DND-41 (cell line): ENCODE data around the gene RPL7A.
"Not testable (repeated sequence)": the region's sequence is repeated elsewhere in the genome, so short reads cannot be mapped to it uniquely, and the experiment has no call there.

Experiments used
- ATAC-seq: fragments of 200-7000 bp; cut with Tn5 transposase; 3 replicates; pipeline ENCODE4 v1.9.1; 2021; ENCODE audit warnings: low read depth; ENCODE audit not compliant: insufficient read depth
- DNase-seq: peaks from one replicate; pipeline ENCODE4 v3.0.0-alpha.2; 2020
- H2AFZ ChIP-seq: 2 replicates; pipeline ENCODE4 v1.6.0; 2012; ENCODE audit warnings: low read depth, low read length
- H3K27ac ChIP-seq: 2 replicates; pipeline ENCODE4 v1.5.1; 2012; ENCODE audit warnings: low read length, inconsistent platforms
- H3K27me3 ChIP-seq: fragments of 200-600 bp; sonication (generic); 2 replicates; pipeline ENCODE4 v1.6.0; 2012; ENCODE audit warnings: low read length, mild to moderate bottlenecking, inconsistent platforms; ENCODE audit not compliant: insufficient read depth, poor library complexity
- H3K36me3 ChIP-seq: 2 replicates; pipeline ENCODE4 v1.5.1; 2012; ENCODE audit warnings: low read length, inconsistent platforms; ENCODE audit not compliant: insufficient read depth
- H3K4me1 ChIP-seq: 2 replicates; pipeline ENCODE4 v1.5.1; 2012; ENCODE audit warnings: mild to moderate bottlenecking, low read length; ENCODE audit not compliant: insufficient read depth
- H3K4me2 ChIP-seq: 2 replicates; pipeline ENCODE4 v1.6.0; 2012; ENCODE audit warnings: mild to moderate bottlenecking, moderate library complexity, low read length, inconsistent platforms; ENCODE audit not compliant: insufficient read depth
- H3K4me3 ChIP-seq, 2 experiments: fragments of 200-600 bp in 1 of 2; shearing (Covaris generic) in 1 of 2; 2 replicates each; pipeline ENCODE4 v1.5.1; 2012 to 2016; ENCODE audit warnings: inconsistent platforms in 2 of 2, low read length in 2 of 2, mild to moderate bottlenecking in 2 of 2, low read depth in 1 of 2, moderate library complexity in 1 of 2
- H3K79me2 ChIP-seq: 2 replicates; pipeline ENCODE4 v1.6.0; 2012; ENCODE audit warnings: low read length, inconsistent platforms; ENCODE audit not compliant: insufficient read depth
- H3K9ac ChIP-seq: 2 replicates; pipeline ENCODE4 v1.6.0; 2012; ENCODE audit warnings: low read depth, mild to moderate bottlenecking, inconsistent platforms, low read length, moderate library complexity
- H3K9me3 ChIP-seq: 2 replicates; pipeline ENCODE4 v1.5.1; 2012; ENCODE audit warnings: low read length, moderate library complexity, mild to moderate bottlenecking, inconsistent platforms; ENCODE audit not compliant: insufficient read depth, severe bottlenecking
- H4K20me1 ChIP-seq: 2 replicates; pipeline ENCODE4 v1.6.0; 2012; ENCODE audit warnings: low read length; ENCODE audit not compliant: insufficient read depth
- EZH2 ChIP-seq: IDR thresholded peaks from 3 replicates; pipeline ENCODE4 v1.6.1; 2012; ENCODE audit warnings: borderline replicate concordance, low read depth, mild to moderate bottlenecking, moderate library complexity, low read length, inconsistent platforms; ENCODE audit not compliant: severe bottlenecking
- TF ChIP-seq, protein P1 (sequence below): IDR thresholded peaks from 2 replicates; pipeline ENCODE4 v1.5.1; 2012; ENCODE audit warnings: borderline replicate concordance, low read length, moderate library complexity, mild to moderate bottlenecking; ENCODE audit not compliant: poor library complexity, severe bottlenecking; ENCODE audit errors: extremely low read depth

Gene RPL7A

GRCh38 chr9:133387680-133388079 is 39.7 kb downstream of the RPL7A start:
- Histone ChIP-seq H3K27ac (no peak overlapping the region), H3K27me3 (no peaks in the 10 kb centered on the region), H3K79me2 (no peaks in the 10 kb centered on the region), H3K4me2 (no peak overlapping the region), H3K4me3 (no peak overlapping the region), H4K20me1 (no peaks in the 10 kb centered on the region), H3K9ac (no peak overlapping the region), H3K4me1 (no peaks in the 10 kb centered on the region), H3K36me3 (no peaks in the 10 kb centered on the region), H3K9me3 (no peaks in the 10 kb centered on the region), H2AFZ (no peak overlapping the region)
- TF ChIP-seq EZH2: no peak
- TF ChIP-seq, protein P1, sequence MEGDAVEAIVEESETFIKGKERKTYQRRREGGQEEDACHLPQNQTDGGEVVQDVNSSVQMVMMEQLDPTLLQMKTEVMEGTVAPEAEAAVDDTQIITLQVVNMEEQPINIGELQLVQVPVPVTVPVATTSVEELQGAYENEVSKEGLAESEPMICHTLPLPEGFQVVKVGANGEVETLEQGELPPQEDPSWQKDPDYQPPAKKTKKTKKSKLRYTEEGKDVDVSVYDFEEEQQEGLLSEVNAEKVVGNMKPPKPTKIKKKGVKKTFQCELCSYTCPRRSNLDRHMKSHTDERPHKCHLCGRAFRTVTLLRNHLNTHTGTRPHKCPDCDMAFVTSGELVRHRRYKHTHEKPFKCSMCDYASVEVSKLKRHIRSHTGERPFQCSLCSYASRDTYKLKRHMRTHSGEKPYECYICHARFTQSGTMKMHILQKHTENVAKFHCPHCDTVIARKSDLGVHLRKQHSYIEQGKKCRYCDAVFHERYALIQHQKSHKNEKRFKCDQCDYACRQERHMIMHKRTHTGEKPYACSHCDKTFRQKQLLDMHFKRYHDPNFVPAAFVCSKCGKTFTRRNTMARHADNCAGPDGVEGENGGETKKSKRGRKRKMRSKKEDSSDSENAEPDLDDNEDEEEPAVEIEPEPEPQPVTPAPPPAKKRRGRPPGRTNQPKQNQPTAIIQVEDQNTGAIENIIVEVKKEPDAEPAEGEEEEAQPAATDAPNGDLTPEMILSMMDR: no peak
- DNase-seq (no peak), ATAC-seq (no peak)

DNA sequence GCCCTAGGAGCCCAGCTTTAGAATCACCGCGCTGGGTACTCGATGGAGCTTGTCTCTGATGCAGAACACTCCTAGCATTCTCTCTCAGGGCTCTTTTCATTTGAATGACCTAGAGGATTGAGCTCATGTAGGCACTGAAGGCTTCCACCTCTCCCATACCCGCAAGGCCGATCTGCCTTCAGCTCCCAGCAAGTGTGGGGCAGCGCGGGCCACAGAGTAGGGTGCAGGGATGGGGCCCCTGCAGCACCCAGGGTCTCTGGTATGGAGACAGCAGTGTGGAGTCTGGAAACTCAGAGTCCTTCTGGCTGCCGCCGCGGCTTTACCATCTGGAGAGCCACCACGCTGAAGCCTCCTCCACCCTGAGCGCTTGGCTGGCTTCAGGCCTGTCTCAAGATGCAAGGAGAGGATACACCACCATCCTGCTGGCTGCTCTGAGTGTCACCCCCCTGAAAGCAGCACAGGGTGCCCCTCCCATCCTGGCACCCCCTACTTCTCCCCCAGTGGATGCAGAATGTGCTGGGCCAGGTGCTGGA is 41.1 kb downstream of the RPL7A start:
- no peak for ATAC-seq
- H3K4me2 ChIP-seq: no peak overlapping the region
- DNase-seq: no peak
- H2AFZ ChIP-seq: no peak overlapping the region
- H3K27ac ChIP-seq: no peak overlapping the region
- no peaks in the 10 kb centered on the region for H3K4me1 ChIP-seq
- no peaks in the 10 kb centered on the region for H3K9me3 ChIP-seq
- no peaks in the 10 kb centered on the region for H4K20me1 ChIP-seq
- H3K79me2 ChIP-seq: no peaks in the 10 kb centered on the region
- H3K9ac ChIP-seq: no peak overlapping the region
- no peaks in the 10 kb centered on the region for H3K27me3 ChIP-seq
- no peak overlapping the region for H3K4me3 ChIP-seq
- no peak for TF ChIP-seq EZH2
- TF ChIP-seq, protein P1: no peak
- H3K36me3 ChIP-seq: no peaks in the 10 kb centered on the region

- ATAC-seq: no peak
- no peak for TF ChIP-seq EZH2
- TF ChIP-seq, protein P1: no peak
- no peaks in the 10 kb centered on the region for H3K79me2 ChIP-seq
Measured at GRCh38 chr9:133389562-133389961, 41.5 kb downstream of the RPL7A start.

GRCh38 chr9:133390713-133391112 is 42.7 kb downstream of the RPL7A start:
- Histone ChIP-seq H4K20me1 (no peaks in the 10 kb centered on the region), H3K4me2 (no peak overlapping the region), H2AFZ (no peak overlapping the region), H3K4me1 (no peaks in the 10 kb centered on the region), H3K9me3 (no peaks in the 10 kb centered on the region), H3K27ac (no peak overlapping the region), H3K27me3 (no peaks in the 10 kb centered on the region), H3K4me3 (no peak overlapping the region), H3K36me3 (no peaks in the 10 kb centered on the region), H3K79me2 (no peaks in the 10 kb centered on the region), H3K9ac (no peak overlapping the region)
- TF ChIP-seq EZH2: no peak
- TF ChIP-seq, protein P1: no peak
- DNase-seq: no peak
- no peak for ATAC-seq

More at GRCh38 chr9:133389562-133389961, 41.5 kb downstream of the RPL7A start:
- Histone ChIP-seq H3K4me3 (no peak overlapping the region), H3K4me2 (no peak overlapping the region), H3K27ac (no peak overlapping the region), H2AFZ (no peak overlapping the region), H3K9me3 (no peaks in the 10 kb centered on the region), H3K4me1 (no peaks in the 10 kb centered on the region), H3K9ac (no peak overlapping the region), H3K36me3 (no peaks in the 10 kb centered on the region), H4K20me1 (no peaks in the 10 kb centered on the region), H3K27me3 (no peaks in the 10 kb centered on the region)
- no peak for DNase-seq

DNA sequence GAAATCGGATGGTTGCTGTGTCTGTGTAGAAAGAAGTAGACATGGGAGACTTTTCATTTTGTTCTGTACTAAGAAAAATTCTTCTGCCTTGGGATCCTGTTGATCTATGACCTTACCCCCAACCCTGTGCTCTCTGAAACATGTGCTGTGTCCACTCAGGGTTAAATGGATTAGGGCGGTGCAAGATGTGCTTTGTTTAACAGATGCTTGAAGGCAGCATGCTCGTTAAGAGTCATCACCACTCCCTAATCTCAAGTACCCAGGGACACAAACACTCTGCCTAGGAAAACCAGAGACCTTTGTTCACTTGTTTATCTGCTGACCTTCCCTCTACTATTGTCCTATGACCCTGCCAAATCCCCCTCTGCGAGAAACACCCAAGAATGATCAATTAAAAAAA is 43.4 kb downstream of the RPL7A start:
- H3K79me2 ChIP-seq, H3K27me3 ChIP-seq, H3K4me1 ChIP-seq, ATAC-seq, H2AFZ ChIP-seq, H3K4me3 ChIP-seq, H3K36me3 ChIP-seq, H3K27ac ChIP-seq, H3K9me3 ChIP-seq, H3K9ac ChIP-seq, DNase-seq, H3K4me2 ChIP-seq, H4K20me1 ChIP-seq: not testable (repeated sequence)
